ENCODE data around the gene PHYH. TPM values are rescaled to one million over a fixed set of nuclear protein-coding genes. Genes with fewer than 3 reads are reported as not detected.

The PHYH gene
- 37.1 TPM for total RNA-seq

- peak within 1 kb of the TSS; percentile 71 to 80 (median 72) for H3K4me3 ChIP-seq (ENCODE audit: low read length in 3 of 3)
- H3K9ac ChIP-seq (ENCODE audit: low read depth in 1 of 3, low read length in 3 of 3) = peak within 1 kb of the TSS; percentile 93 to 99 (median 99)
- H3K27ac ChIP-seq (ENCODE audit: low read depth, low read length) = peak within 1 kb of the TSS; percentile 99
- H3K9me3 ChIP-seq (ENCODE audit: control insufficient read depth in 3 of 3, low read length in 3 of 3) = no peaks in the 10 kb centered on the region
- peaks cover 8 to 22% (median 11%) of the 10 kb centered on the region in 3 donors for H3K4me1 ChIP-seq (ENCODE audit: control insufficient read depth in 3 of 3, insufficient read depth in 3 of 3, low read length in 3 of 3)
- no peaks in the 10 kb centered on the region for H3K27me3 ChIP-seq (ENCODE audit: control insufficient read depth in 3 of 3, insufficient read depth in 3 of 3, low read length in 3 of 3)
- H3K36me3 ChIP-seq (ENCODE audit: control insufficient read depth in 3 of 3, insufficient read depth in 3 of 3, low read length in 3 of 3) = peaks cover 3 to 8% (median 8%) of the 10 kb centered on the region in 3 donors
Observed at GRCh38 chr10:13299437-13300287, at the start of gene PHYH. Gene PHYH (minus strand): TSS chr10:13300064. CDS start chr10:13300042, 22 bp downstream.

- Histone ChIP-seq H3K9me3 (ENCODE audit: control insufficient read depth in 3 of 3, low read length in 3 of 3) (no peaks in the 10 kb centered on the region), H3K9ac (ENCODE audit: low read depth in 1 of 3, low read length in 3 of 3) (peak within 1 kb of the TSS; percentile 83 to 88 (median 84)), H3K4me1 (ENCODE audit: control insufficient read depth in 3 of 3, insufficient read depth in 3 of 3, low read length in 3 of 3) (peaks cover 12 to 31% (median 29%) of the 10 kb centered on the region in 3 donors), H3K27ac (ENCODE audit: low read depth, low read length) (peak within 1 kb of the TSS; percentile 91), H3K36me3 (ENCODE audit: control insufficient read depth in 3 of 3, insufficient read depth in 3 of 3, low read length in 3 of 3) (no peaks in the 10 kb centered on the region), H3K27me3 (ENCODE audit: control insufficient read depth in 3 of 3, insufficient read depth in 3 of 3, low read length in 3 of 3) (peaks cover 11 to 23% (median 22%) of the 10 kb centered on the region in 3 donors), H3K4me3 (ENCODE audit: low read length in 3 of 3) (peak within 1 kb of the TSS; percentile 78 to 90 (median 84))
Observed at GRCh38 chr10:13348216-13349017, 48.6 kb upstream of the PHYH start, which contains the start of gene SEPHS1. Gene SEPHS1 (minus strand): TSS chr10:13348293. CDS start chr10:13344950, 3,343 bp downstream.

- Histone ChIP-seq H3K36me3 (ENCODE audit: control insufficient read depth in 3 of 3, insufficient read depth in 3 of 3, low read length in 3 of 3) (peaks cover 0 to 4% (median 0%) of the 10 kb centered on the region in 3 donors), H3K27me3 (ENCODE audit: control insufficient read depth in 3 of 3, insufficient read depth in 3 of 3, low read length in 3 of 3) (peaks cover 6 to 16% (median 16%) of the 10 kb centered on the region in 3 donors), H3K9ac (ENCODE audit: low read depth in 1 of 3, low read length in 3 of 3) (peak overlapping the region in 1 of 3 donors; percentile 88), H3K27ac (ENCODE audit: low read depth, low read length) (peak overlapping the region; percentile 91), H3K4me3 (ENCODE audit: low read length in 3 of 3) (peak overlapping the region in 2 of 3 donors; percentile 76 to 77), H3K4me1 (ENCODE audit: control insufficient read depth in 3 of 3, insufficient read depth in 3 of 3, low read length in 3 of 3) (peaks cover 12 to 31% (median 29%) of the 10 kb centered on the region in 3 donors), H3K9me3 (ENCODE audit: control insufficient read depth in 3 of 3, low read length in 3 of 3) (no peaks in the 10 kb centered on the region)
Observed at GRCh38 chr10:13347500-13348156, 47.8 kb upstream of the PHYH start.

GRCh38 chr10:13347043-13347499 is 47.2 kb upstream of the PHYH start:
- peak overlapping the region; percentile 81 to 88 (median 84) for H3K9ac ChIP-seq (ENCODE audit: low read depth in 1 of 3, low read length in 3 of 3)
- peaks cover 0 to 4% (median 0%) of the 10 kb centered on the region in 3 donors for H3K36me3 ChIP-seq (ENCODE audit: control insufficient read depth in 3 of 3, insufficient read depth in 3 of 3, low read length in 3 of 3)
- peak overlapping the region; percentile 76 to 83 (median 77) for H3K4me3 ChIP-seq (ENCODE audit: low read length in 3 of 3)
- peaks cover 12 to 31% (median 29%) of the 10 kb centered on the region in 3 donors for H3K4me1 ChIP-seq (ENCODE audit: control insufficient read depth in 3 of 3, insufficient read depth in 3 of 3, low read length in 3 of 3)
- no peaks in the 10 kb centered on the region for H3K9me3 ChIP-seq (ENCODE audit: control insufficient read depth in 3 of 3, low read length in 3 of 3)
- peak overlapping the region; percentile 91 for H3K27ac ChIP-seq (ENCODE audit: low read depth, low read length)
- peaks cover under 1 to 10% (median 10%) of the 10 kb centered on the region in 3 donors for H3K27me3 ChIP-seq (ENCODE audit: control insufficient read depth in 3 of 3, insufficient read depth in 3 of 3, low read length in 3 of 3)

- peak overlapping the region; percentile 81 to 88 (median 84) for H3K9ac ChIP-seq (ENCODE audit: low read depth in 1 of 3, low read length in 3 of 3)
- peak overlapping the region; percentile 91 for H3K27ac ChIP-seq (ENCODE audit: low read depth, low read length)
- H3K4me3 ChIP-seq (ENCODE audit: low read length in 3 of 3) = peak overlapping the region; percentile 76 to 83 (median 77)
- H3K27me3 ChIP-seq (ENCODE audit: control insufficient read depth in 3 of 3, insufficient read depth in 3 of 3, low read length in 3 of 3) = peaks cover 0 to 5% (median 4%) of the 10 kb centered on the region in 3 donors
- H3K4me1 ChIP-seq (ENCODE audit: control insufficient read depth in 3 of 3, insufficient read depth in 3 of 3, low read length in 3 of 3) = peaks cover 12 to 31% (median 29%) of the 10 kb centered on the region in 3 donors
- no peaks in the 10 kb centered on the region for H3K9me3 ChIP-seq (ENCODE audit: control insufficient read depth in 3 of 3, low read length in 3 of 3)
- peaks cover 0 to 4% (median 0%) of the 10 kb centered on the region in 3 donors for H3K36me3 ChIP-seq (ENCODE audit: control insufficient read depth in 3 of 3, insufficient read depth in 3 of 3, low read length in 3 of 3)
Observed at GRCh38 chr10:13346283-13347042, 46.6 kb upstream of the PHYH start.

GRCh38 chr10:13340626-13341376 is 40.9 kb upstream of the PHYH start:
- H3K4me1 ChIP-seq (ENCODE audit: control insufficient read depth in 3 of 3, insufficient read depth in 3 of 3, low read length in 3 of 3) = peaks cover 0 to 28% (median 13%) of the 10 kb centered on the region in 3 donors
- peak overlapping the region; percentile 34 for H3K27ac ChIP-seq (ENCODE audit: low read depth, low read length)
- no peak overlapping the region for H3K4me3 ChIP-seq (ENCODE audit: low read length in 3 of 3)

GRCh38 chr10:13340068-13340467 is 40.2 kb upstream of the PHYH start:
- Histone ChIP-seq H3K4me3 (ENCODE audit: low read length in 3 of 3) (peak overlapping the region in 1 of 3 donors; percentile 7), H3K36me3 (ENCODE audit: control insufficient read depth in 3 of 3, insufficient read depth in 3 of 3, low read length in 3 of 3) (peaks cover 8 to 12% (median 12%) of the 10 kb centered on the region in 3 donors), H3K4me1 (ENCODE audit: control insufficient read depth in 3 of 3, insufficient read depth in 3 of 3, low read length in 3 of 3) (peaks cover 0 to 26% (median 12%) of the 10 kb centered on the region in 3 donors), H3K27ac (ENCODE audit: low read depth, low read length) (peak overlapping the region; percentile 34), H3K9me3 (ENCODE audit: control insufficient read depth in 3 of 3, low read length in 3 of 3) (no peaks in the 10 kb centered on the region), H3K27me3 (ENCODE audit: control insufficient read depth in 3 of 3, insufficient read depth in 3 of 3, low read length in 3 of 3) (no peaks in the 10 kb centered on the region), H3K9ac (ENCODE audit: low read depth in 1 of 3, low read length in 3 of 3) (peak overlapping the region in 2 of 3 donors; percentile 39 to 67)

More at GRCh38 chr10:13340626-13341376, 40.9 kb upstream of the PHYH start:
- H3K36me3 ChIP-seq (ENCODE audit: control insufficient read depth in 3 of 3, insufficient read depth in 3 of 3, low read length in 3 of 3) = peaks cover 8 to 12% (median 9%) of the 10 kb centered on the region in 3 donors
- peak overlapping the region in 1 of 3 donors; percentile 67 for H3K9ac ChIP-seq (ENCODE audit: low read depth in 1 of 3, low read length in 3 of 3)
- no peaks in the 10 kb centered on the region for H3K9me3 ChIP-seq (ENCODE audit: control insufficient read depth in 3 of 3, low read length in 3 of 3)
- no peaks in the 10 kb centered on the region for H3K27me3 ChIP-seq (ENCODE audit: control insufficient read depth in 3 of 3, insufficient read depth in 3 of 3, low read length in 3 of 3)

- peaks cover 11 to 21% (median 19%) of the 10 kb centered on the region in 3 donors for H3K36me3 ChIP-seq (ENCODE audit: control insufficient read depth in 3 of 3, insufficient read depth in 3 of 3, low read length in 3 of 3)
- no peak overlapping the region for H3K4me3 ChIP-seq (ENCODE audit: low read length in 3 of 3)
- H3K9me3 ChIP-seq (ENCODE audit: control insufficient read depth in 3 of 3, low read length in 3 of 3) = no peaks in the 10 kb centered on the region
- peaks cover 0 to 23% (median 12%) of the 10 kb centered on the region in 3 donors for H3K4me1 ChIP-seq (ENCODE audit: control insufficient read depth in 3 of 3, insufficient read depth in 3 of 3, low read length in 3 of 3)
- H3K27ac ChIP-seq (ENCODE audit: low read depth, low read length) = no peak overlapping the region
- no peak overlapping the region for H3K9ac ChIP-seq (ENCODE audit: low read depth in 1 of 3, low read length in 3 of 3)
- no peaks in the 10 kb centered on the region for H3K27me3 ChIP-seq (ENCODE audit: control insufficient read depth in 3 of 3, insufficient read depth in 3 of 3, low read length in 3 of 3)
Observed at GRCh38 chr10:13338390-13339110, 38.7 kb upstream of the PHYH start.

All from skeletal muscle tissue (tissue), 4 donors.